HG02885 (cell line): ENCODE measurements around the gene TBC1D30.

ENCODE experiments used
- ATAC-seq: cut with Tn5 transposase; IDR thresholded peaks from one replicate; pipeline ENCODE4 v1.9.1; 2021; ENCODE audit warnings: mild to moderate bottlenecking; ENCODE audit not compliant: unreplicated experiment, poor library complexity

The TBC1D30 gene

DNA sequence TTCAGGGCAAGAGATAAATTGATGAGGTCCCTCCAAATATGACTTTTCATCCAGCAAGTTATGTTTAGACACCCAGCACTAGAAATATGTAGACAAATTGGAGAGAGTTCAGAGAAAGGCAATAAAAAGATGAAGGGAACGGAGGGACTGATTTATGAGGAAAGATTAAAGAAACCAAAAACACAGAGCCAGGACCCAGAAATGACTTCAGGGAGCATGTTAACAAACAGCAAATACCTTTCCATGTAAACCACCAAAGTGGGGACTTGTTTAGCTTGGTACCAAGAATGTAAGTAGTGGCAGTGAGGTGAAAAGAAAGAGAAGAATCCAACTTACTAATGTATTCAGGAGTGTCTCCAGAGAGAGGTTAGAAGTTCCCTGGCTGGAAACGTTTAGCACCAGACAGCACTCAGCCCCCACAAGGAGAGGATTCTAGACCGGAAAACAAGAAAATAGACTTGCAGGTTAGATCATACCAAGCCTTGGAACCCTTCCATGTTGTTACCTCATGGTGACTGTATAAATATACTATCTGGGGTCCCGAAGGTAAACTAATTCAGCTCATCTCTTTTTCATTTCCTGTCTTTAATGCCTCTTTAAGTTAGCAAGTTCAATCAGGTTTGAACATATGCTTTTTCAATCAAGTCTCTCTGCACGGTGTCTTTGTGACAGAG is 79.2 kb downstream of the TBC1D30 start:
- ATAC-seq: no peak

DNA sequence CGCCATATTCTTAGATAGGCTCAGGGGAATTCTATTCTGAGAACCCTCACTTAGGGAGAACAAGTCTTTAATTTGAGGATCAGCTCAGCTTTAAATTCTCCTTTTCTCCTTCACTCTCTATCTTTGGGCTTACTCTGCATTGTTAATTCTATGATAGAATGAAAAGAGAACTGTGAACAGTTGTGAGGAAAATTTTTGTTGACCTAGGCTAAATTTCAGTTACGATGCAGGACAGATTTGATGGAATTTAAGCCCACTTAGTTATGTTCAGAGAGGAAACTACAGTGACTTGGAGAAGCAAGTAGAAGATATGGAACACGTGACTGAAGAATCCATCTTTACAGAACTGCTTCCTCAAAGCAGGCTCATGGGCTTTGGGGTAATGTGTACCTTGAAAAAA is 82.7 kb downstream of the TBC1D30 start:
- ATAC-seq: no peak

DNA sequence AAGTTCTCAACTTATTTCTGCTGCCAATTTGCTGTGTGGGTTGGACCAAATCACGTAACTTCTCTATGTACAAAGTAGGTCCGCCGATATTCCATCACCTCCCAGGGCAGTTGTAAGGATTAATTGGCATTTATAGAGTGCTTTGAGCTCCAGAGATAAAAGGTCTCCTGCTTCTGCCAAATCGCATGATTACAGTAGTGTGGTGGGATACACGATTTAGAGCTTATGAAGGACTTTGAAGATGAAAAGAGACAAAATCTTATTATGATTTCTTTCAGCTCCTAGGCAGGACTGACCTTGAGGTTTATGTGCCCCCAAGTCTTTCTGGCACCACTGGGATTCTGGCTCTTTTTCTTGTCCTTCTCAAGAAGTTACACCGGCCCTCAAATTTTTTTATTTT is 84.7 kb downstream of the TBC1D30 start:
- no peak for ATAC-seq

DNA sequence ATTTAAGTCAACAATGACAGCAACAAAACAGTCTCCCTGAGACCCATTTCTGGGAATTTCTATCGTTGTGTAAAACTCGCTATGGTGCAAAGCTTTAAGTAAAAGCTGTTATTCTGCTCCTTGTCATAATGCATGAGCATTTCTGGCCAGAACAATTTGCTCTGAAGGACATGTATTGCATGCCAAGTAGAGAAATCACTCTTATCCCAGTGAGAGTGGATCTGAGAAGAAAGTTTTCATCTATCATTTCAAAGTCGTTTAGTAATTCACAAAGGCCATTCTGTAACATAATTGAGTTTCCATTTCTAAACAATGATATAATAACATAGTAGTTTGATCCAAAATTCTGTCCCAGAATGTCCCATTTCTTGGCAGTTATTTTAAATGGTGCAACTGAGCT is 86.6 kb downstream of the TBC1D30 start:
- no peak for ATAC-seq

- no peak for ATAC-seq
Measured at GRCh38 chr12:64911912-64912311, 87.5 kb downstream of the TBC1D30 start.

DNA sequence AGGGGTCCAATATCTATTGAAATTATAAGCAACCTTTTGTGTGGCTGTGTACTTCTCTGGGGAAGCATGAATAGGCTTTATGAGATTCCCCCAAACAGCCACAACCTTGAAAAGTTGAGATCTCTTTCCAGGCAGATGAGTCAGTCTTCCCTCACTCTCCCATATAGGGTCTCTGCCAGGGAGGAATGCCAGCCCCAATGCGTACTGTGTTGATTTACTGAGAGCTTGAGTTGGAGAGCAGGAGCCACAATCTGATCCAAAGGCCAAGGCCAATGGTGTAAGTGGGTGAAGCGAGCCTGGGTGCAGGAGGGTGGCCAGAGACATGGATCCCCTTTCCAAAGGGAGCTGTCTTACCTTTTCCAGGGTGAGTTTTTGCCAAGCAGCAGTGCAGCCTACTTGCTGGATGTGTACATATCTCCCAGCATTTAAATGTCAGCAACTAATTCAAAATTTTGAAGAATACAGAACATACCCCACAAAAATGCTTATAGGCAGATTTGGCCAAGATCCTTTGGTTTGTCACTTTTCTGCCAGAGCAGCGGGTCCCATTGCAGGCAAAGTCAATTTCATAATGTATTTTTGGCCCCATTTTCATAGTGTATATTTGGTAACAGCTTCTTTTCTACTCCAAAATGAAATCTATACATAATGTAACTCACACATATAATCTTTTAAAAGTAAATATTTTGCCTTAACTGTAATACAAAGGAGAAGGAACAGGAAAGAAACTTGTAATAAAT is 88.2 kb downstream of the TBC1D30 start:
- no peak for ATAC-seq

- no peak for ATAC-seq
Measured at GRCh38 chr12:64915242-64915641, 90.8 kb downstream of the TBC1D30 start.

- ATAC-seq: no peak
Measured at GRCh38 chr12:64916411-64917261, 92.2 kb downstream of the TBC1D30 start.

DNA sequence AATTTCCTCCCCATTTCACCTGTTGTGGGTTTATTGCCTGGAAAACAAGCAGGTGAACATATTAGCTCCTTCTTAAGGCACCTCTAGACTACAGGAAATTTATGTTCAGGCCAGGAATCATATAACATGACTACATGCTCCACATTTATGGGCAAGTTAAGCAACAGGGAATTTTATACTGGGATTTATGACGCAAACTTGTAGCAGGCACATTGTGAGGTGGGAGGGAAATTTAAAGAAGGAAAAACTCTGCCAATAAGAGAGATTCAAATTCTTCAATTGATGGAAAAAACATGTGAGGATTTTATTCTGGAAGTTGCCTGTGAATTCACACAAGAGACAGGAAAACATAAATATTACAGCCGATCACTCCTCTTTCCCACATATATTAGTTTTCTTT is 93.9 kb downstream of the TBC1D30 start:
- no peak for ATAC-seq

DNA sequence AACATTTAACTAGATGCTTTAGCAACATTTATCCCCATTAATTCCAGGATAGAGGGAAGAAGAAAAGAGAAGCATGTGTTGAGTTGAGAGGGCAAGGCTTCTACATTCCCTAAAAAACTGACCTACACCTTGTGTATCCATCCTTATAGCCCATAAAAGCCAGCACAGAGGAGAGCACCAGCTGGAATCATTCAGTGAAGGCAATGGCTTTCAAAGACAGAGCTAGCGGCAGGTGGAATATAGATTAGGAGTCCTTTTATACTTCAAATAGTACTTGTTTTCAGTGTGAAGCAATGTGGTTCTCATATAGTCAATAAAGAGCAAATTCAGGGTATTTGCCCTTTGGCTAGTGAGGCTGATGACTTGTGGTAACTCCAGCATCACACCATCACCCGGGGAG is 94.4 kb downstream of the TBC1D30 start:
- ATAC-seq: no peak

GRCh38 chr12:64922853-64923252 is 98.4 kb downstream of the TBC1D30 start:
- ATAC-seq: no peak

- ATAC-seq: no peak
Measured at GRCh38 chr12:64923536-64923935, 99.1 kb downstream of the TBC1D30 start.
